Measurements from ENCODE around the gene GPC5. TPM values are rescaled to one million over a fixed set of nuclear protein-coding genes. Genes with fewer than 3 reads are reported as not detected.

GPC5 gene
- total and polyA plus RNA-seq, 2 of the 13 experiments (the other 11 are each of a cell fraction or from before 2014, with no cell fraction given) = 0.02 to 0.07 TPM

GRCh38 chr13:91709180-91709579 lies 310.8 kb downstream of the GPC5 start:
- Histone ChIP-seq H3K79me2 (ENCODE audit: insufficient read depth, low read length) (no peaks in the 10 kb centered on the region), H3K4me3 (replicated peaks in 1 of 3; ENCODE audit: insufficient read depth in 1 of 3, low read depth in 2 of 3, low read length in 3 of 3) (no peak overlapping the region), H3K27me3 (ENCODE audit: control insufficient read depth in 1 of 2, insufficient read depth in 2 of 2, low read length in 2 of 2) (no peaks in the 10 kb centered on the region), H4K20me1 (ENCODE audit: insufficient read depth, low read length) (no peaks in the 10 kb centered on the region), H2AFZ (ENCODE audit: low read length) (no peak overlapping the region), H3K36me3 (replicated peaks in 1 of 2; ENCODE audit: control insufficient read depth in 1 of 2, insufficient read depth in 2 of 2, low read length in 2 of 2) (no peaks in the 10 kb centered on the region), H3K9me3 (ENCODE audit: low read length) (no peaks in the 10 kb centered on the region), H3K27ac (ENCODE audit: extremely low read length, insufficient read depth, low read length) (no peak overlapping the region), H3K4me2 (ENCODE audit: low read depth, low read length) (no peak overlapping the region), H3K9ac (ENCODE audit: insufficient read depth, low read depth, low read length) (no peak overlapping the region), H3K4me1 (ENCODE audit: insufficient read depth, low read length) (no peaks in the 10 kb centered on the region)
- no TSS peak for BruUV-seq (replicated peaks)
- intact Hi-C loops (cut with micrococcal nuclease; ENCODE audit: unreplicated experiment) (no loop called here), in situ Hi-C loops (cut with HindIII; ENCODE audit: extremely low pct_ligation_motif_present, low pct_unique_long_range_greater_than_20kb) (no loop called here)
- DNase-seq (ENCODE audit: low spot score) = no peak
- POLR2A ChIA-PET = no interaction called here
- CTCF ChIA-PET (ENCODE audit: low intra/inter-chr PET ratio, low total read pairs) = no interaction called here
- WGBS (ENCODE audit: low lambda C conversion rate) = 19% methylated on average over 3 of the region's 3 CpGs
- no peak for FAIRE-seq
- no peak for ATAC-seq
- TF ChIP-seq, protein P1, sequence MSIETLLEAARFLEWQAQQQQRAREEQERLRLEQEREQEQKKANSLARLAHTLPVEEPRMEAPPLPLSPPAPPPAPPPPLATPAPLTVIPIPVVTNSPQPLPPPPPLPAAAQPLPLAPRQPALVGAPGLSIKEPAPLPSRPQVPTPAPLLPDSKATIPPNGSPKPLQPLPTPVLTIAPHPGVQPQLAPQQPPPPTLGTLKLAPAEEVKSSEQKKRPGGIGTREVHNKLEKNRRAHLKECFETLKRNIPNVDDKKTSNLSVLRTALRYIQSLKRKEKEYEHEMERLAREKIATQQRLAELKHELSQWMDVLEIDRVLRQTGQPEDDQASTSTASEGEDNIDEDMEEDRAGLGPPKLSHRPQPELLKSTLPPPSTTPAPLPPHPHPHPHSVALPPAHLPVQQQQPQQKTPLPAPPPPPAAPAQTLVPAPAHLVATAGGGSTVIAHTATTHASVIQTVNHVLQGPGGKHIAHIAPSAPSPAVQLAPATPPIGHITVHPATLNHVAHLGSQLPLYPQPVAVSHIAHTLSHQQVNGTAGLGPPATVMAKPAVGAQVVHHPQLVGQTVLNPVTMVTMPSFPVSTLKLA (IDR thresholded peaks at IDR 0.05) = no peak
- TF ChIP-seq, protein P2, sequence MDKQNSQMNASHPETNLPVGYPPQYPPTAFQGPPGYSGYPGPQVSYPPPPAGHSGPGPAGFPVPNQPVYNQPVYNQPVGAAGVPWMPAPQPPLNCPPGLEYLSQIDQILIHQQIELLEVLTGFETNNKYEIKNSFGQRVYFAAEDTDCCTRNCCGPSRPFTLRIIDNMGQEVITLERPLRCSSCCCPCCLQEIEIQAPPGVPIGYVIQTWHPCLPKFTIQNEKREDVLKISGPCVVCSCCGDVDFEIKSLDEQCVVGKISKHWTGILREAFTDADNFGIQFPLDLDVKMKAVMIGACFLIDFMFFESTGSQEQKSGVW (CRISPR knock-in tag; IDR thresholded peaks at IDR 0.05; ENCODE audit: borderline replicate concordance) = no peak
- TF ChIP-seq ZNF282 (IDR thresholded peaks at IDR 0.05; ENCODE audit: partially characterized antibody) (no peak), HMG20B (CRISPR knock-in tag; conservative IDR thresholded peaks at IDR 0.05) (no peak), RARA (CRISPR knock-in tag; IDR thresholded peaks at IDR 0.05) (no peak), ZSCAN20 (CRISPR knock-in tag; IDR thresholded peaks at IDR 0.05; ENCODE audit: borderline replicate concordance) (no peak), DNMT3B (CRISPR knock-in tag; conservative IDR thresholded peaks at IDR 0.05) (no peak), FOXK2 (IDR thresholded peaks at IDR 0.05) (no peak), RFXANK (CRISPR knock-in tag; IDR thresholded peaks at IDR 0.05) (no peak), CCAR2 (optimal IDR thresholded peaks at IDR 0.05; ENCODE audit: low read depth, low read length) (no peak), DNMT1 (CRISPR knock-in tag; IDR thresholded peaks at IDR 0.05) (no peak), U2AF1 (optimal IDR thresholded peaks at IDR 0.05; ENCODE audit: low read depth, low read length) (no peak), REXO4 (CRISPR knock-in tag; IDR thresholded peaks at IDR 0.05; ENCODE audit: borderline replicate concordance) (no peak), ZNF501 (CRISPR knock-in tag; IDR thresholded peaks at IDR 0.05) (no peak), KDM3A (CRISPR knock-in tag; IDR thresholded peaks at IDR 0.05; ENCODE audit: low read depth) (no peak)
- TF ChIP-seq, protein P3, sequence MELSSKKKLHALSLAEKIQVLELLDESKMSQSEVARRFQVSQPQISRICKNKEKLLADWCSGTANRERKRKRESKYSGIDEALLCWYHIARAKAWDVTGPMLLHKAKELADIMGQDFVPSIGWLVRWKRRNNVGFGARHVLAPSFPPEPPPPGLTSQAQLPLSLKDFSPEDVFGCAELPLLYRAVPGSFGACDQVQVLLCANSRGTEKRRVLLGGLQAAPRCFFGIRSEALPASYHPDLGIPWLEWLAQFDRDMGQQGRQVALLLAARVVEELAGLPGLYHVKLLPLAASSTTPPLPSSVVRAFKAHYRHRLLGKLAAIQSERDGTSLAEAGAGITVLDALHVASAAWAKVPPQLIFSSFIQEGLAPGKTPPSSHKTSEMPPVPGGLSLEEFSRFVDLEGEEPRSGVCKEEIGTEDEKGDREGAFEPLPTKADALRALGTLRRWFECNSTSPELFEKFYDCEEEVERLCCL (CRISPR knock-in tag; IDR thresholded peaks at IDR 0.05; ENCODE audit: borderline replicate concordance) = no peak

Data from HepG2 (cell line).